Ascending aorta (tissue), 2 donors: ENCODE results near the gene PTPRO. TPM values are rescaled to one million over a fixed set of nuclear protein-coding genes. Genes with fewer than 3 reads are reported as not detected.
A peak's percentile ranks its signal among the peaks of the same experiment; 100 is the strongest.

Source experiments
- DNase-seq, 2 donors: peaks; one replicate each; pipeline ENCODE4 v3.0.0-alpha.2; 2019; ENCODE audit warnings: low spot score in 2 of 2
- H3K27ac ChIP-seq, 2 donors: fragments of 200-600 bp; sonication (generic); one replicate each; pipeline ENCODE4 v1.5.1; 2016 to 2017; ENCODE audit warnings: mild to moderate bottlenecking in 1 of 2
- H3K27me3 ChIP-seq: fragments of 200-600 bp; sonication (generic); one replicate; pipeline ENCODE4 v1.5.1; 2017
- H3K36me3 ChIP-seq, 2 donors: fragments of 200-600 bp; sonication (generic); one replicate each; pipeline ENCODE4 v1.5.1; 2016
- H3K4me1 ChIP-seq, 2 donors: fragments of 200-600 bp; sonication (generic); one replicate each; pipeline ENCODE4 v1.5.1; 2016 to 2017; ENCODE audit warnings: mild to moderate bottlenecking in 1 of 2
- H3K4me3 ChIP-seq, 2 donors: fragments of 200-600 bp; sonication (generic); one replicate each; pipeline ENCODE4 v1.5.1; 2016 to 2017; ENCODE audit warnings: mild to moderate bottlenecking in 1 of 2
- H3K9me3 ChIP-seq, 2 donors: fragments of 200-600 bp; sonication (generic); one replicate each; pipeline ENCODE4 v1.5.1; 2016
- intact Hi-C: fragments of 100-400 bp; cut with DNase I; formaldehyde crosslinking; loops from one replicate; pipeline ENCODE4 v1.15.1; 2023
- total RNA-seq: library from RNA; depleted of rRNA; stranded (reverse); fragments of >200 nt; gene quantifications from one replicate; pipeline ENCODE4 v1.1.0, GENCODE V29; 2016
- TF ChIP-seq, protein P1 (sequence below), 3 experiments: fragments of 200-600 bp in 2 of 3; fragments of 450-650 bp in 1 of 3; sonication (generic) in 2 of 3; IDR thresholded peaks; one replicate each; pipeline ENCODE4 v1.5.1; 2016 to 2019; ENCODE audit warnings: antibody characterized with exemption in 3 of 3, mild to moderate bottlenecking in 1 of 3, moderate library complexity in 1 of 3

Gene PTPRO
- total RNA-seq, 1 donor from 2014 or later: 0.11 TPM

DNA sequence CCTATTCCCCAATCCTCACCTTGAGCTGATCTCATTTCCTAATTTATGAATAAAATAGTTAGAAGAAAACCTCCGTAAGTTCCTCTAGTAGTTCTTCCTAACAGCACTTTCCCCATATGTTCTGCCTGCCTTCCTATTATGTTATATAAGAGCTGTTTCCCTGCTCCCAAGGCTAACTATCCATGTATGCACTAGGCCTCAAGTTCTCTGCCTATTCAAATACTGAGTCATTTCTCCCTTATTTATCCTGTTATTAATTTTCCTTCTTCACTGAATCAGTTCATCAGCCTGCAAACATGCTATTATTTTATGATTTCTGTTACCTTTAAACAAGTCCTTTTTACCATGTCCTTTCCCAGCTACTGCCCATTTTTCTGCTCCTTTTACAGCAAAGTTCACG, 302.8 kb downstream of the PTPRO start:
- Histone ChIP-seq H3K9me3 (no peaks in the 10 kb centered on the region), H3K27me3 (no peaks in the 10 kb centered on the region), H3K27ac (peak overlapping the region; percentile 68 to 95), H3K4me1 (peaks cover 7 to 29% of the 10 kb centered on the region in 2 donors), H3K4me3 (no peak overlapping the region), H3K36me3 (peaks cover 22 to 44% of the 10 kb centered on the region in 2 donors)
- TF ChIP-seq, protein P1, sequence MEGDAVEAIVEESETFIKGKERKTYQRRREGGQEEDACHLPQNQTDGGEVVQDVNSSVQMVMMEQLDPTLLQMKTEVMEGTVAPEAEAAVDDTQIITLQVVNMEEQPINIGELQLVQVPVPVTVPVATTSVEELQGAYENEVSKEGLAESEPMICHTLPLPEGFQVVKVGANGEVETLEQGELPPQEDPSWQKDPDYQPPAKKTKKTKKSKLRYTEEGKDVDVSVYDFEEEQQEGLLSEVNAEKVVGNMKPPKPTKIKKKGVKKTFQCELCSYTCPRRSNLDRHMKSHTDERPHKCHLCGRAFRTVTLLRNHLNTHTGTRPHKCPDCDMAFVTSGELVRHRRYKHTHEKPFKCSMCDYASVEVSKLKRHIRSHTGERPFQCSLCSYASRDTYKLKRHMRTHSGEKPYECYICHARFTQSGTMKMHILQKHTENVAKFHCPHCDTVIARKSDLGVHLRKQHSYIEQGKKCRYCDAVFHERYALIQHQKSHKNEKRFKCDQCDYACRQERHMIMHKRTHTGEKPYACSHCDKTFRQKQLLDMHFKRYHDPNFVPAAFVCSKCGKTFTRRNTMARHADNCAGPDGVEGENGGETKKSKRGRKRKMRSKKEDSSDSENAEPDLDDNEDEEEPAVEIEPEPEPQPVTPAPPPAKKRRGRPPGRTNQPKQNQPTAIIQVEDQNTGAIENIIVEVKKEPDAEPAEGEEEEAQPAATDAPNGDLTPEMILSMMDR (IDR thresholded peaks at IDR 0.05): no peak
- no peak for DNase-seq
- intact Hi-C loops: loop anchor here (5.0 kb wide), 1 partner anchor 162 kb away; the partner anchor contains the start of gene EPS8

DNA sequence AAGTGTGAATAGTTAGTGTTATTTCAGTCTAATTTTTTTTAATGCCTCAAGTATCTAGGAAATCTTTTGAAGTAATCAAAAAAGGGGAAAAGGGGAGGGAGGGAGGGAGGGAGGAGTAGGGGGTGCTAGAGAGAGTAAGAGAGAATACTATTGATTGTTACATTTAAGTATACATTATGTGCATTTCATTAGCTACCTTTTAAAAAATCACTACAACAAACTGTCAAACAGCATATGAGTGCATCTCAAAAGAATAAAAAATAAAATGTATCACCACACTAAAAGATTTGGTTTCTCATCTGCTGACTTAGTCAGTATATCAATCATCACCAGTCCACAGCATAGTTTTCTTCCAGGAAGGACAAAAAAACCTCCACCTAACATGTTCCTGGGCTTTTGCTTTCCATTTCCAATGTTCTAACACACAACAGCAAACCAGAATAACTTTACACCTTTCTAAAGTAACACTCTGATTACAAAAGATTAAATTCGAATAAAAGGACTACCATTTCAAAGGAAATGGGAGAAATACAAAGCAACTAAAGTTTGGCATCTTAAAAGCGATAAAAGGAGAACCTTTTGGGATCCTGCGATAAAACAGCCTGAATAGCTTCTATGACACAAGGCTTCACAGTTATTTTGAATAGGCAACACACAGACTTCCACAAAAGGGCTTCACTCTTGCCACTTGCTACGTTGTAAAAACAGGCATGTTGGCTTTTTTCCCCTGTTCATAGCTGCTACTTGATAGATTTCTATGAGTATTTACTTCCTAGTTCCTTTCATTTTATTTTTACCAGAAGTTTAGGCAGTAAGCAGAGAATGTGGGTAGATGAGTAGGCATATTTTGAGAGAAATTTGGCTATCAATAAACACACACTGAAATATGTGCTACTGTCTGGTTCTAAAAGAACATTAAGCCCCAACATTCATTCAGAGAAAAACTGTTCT, 306.0 kb downstream of the PTPRO start:
- intact Hi-C loops: loop anchor here (2.0 to 5.0 kb wide), 3 partner anchors 73 to 159 kb away; partner anchors contain the start of gene EPS8
- Histone ChIP-seq H3K9me3 (no peaks in the 10 kb centered on the region), H3K27ac (peak overlapping the region; percentile 68 to 95), H3K4me3 (peak overlapping the region in 1 of 2 donors; percentile 21), H3K36me3 (peaks cover 9 to 24% of the 10 kb centered on the region in 2 donors), H3K27me3 (no peaks in the 10 kb centered on the region), H3K4me1 (peaks cover 12 to 46% of the 10 kb centered on the region in 2 donors)
- DNase-seq: no peak
- TF ChIP-seq, protein P1 (IDR thresholded peaks at IDR 0.05): no peak

DNA sequence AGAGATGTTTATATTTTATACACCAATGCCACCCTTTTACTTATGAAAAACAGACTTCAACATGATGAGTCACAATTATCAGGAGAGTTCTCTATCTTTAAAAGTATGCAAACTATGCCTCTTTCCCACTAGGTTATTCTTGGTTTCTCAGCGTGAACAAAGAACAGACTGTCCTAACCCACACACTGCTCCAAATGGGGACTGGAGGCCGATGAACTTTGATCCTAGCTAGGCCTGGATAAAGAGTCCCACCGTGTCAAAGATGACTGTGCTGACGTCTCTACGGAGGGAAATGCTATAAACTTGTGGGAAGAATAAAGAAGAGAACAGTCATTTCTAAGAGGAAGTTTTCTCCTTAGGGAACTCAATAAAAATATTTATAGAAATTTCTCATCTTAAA, 306.8 kb downstream of the PTPRO start:
- peak overlapping the region; percentile 68 to 95 for H3K27ac ChIP-seq
- intact Hi-C loops: loop anchor here (2.0 to 5.0 kb wide), 3 partner anchors 72 to 158 kb away; partner anchors contain the start of gene EPS8
- DNase-seq: peak; percentile 35 to 94
- H3K27me3 ChIP-seq: no peaks in the 10 kb centered on the region
- H3K4me1 ChIP-seq: peaks cover 12 to 48% of the 10 kb centered on the region in 2 donors
- H3K4me3 ChIP-seq: peak overlapping the region in 1 of 2 donors; percentile 21
- TF ChIP-seq, protein P1 (IDR thresholded peaks at IDR 0.05): no peak
- H3K36me3 ChIP-seq: peaks cover 1 to 16% of the 10 kb centered on the region in 2 donors
- no peaks in the 10 kb centered on the region for H3K9me3 ChIP-seq

DNA sequence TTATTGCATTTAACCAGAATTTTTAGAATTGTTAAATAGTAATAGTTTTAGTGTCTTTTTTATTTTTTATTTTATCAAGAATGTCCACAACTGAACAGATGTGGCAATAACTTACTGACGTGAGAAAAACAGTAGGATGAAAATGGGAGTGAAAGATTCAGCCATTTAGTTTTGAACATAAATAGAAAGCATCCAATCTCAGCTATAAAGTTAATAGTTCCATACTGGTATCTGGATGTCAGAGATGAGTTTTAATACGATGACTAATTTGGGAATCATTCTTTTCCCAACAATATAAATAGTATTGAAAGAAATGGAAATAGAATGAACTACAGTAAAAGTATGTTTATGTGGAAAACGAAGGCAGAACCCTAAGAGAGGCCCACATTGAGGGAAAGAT, 307.5 kb downstream of the PTPRO start:
- DNase-seq: no peak
- no peak overlapping the region for H3K4me3 ChIP-seq
- peaks cover 12 to 48% of the 10 kb centered on the region in 2 donors for H3K4me1 ChIP-seq
- intact Hi-C loops: loop anchor here (2.0 to 5.0 kb wide), 3 partner anchors 71 to 158 kb away; partner anchors contain the start of gene EPS8
- peak overlapping the region; percentile 68 to 95 for H3K27ac ChIP-seq
- peaks cover 0 to 12% of the 10 kb centered on the region in 2 donors for H3K36me3 ChIP-seq
- H3K9me3 ChIP-seq: no peaks in the 10 kb centered on the region
- TF ChIP-seq, protein P1 (IDR thresholded peaks at IDR 0.05): no peak
- H3K27me3 ChIP-seq: no peaks in the 10 kb centered on the region

- Histone ChIP-seq H3K27ac (peak overlapping the region; percentile 68 to 95), H3K4me3 (no peak overlapping the region), H3K9me3 (no peaks in the 10 kb centered on the region), H3K4me1 (peaks cover 10 to 45% of the 10 kb centered on the region in 2 donors), H3K27me3 (no peaks in the 10 kb centered on the region), H3K36me3 (peaks cover 0 to 15% of the 10 kb centered on the region in 2 donors)
- no peak for DNase-seq
- TF ChIP-seq, protein P1 (IDR thresholded peaks at IDR 0.05): no peak
- intact Hi-C loops: no loop called here
Observed at GRCh38 chr12:15631007-15631715, 308.9 kb downstream of the PTPRO start.
